BLaER1 treated with 17β-estradiol and CSF1 and Interleukin-3, amounts not matched to agents 10 nM and 100 nM (cell line): Measurements from ENCODE around the gene ADIPOR2.

ENCODE experiments used
- H3K27ac ChIP-seq, 11 experiments: shearing (Covaris generic); formaldehyde crosslinking; 2 replicates each; pipeline ENCODE4 v1.8.1; 2022
- H3K27me3 ChIP-seq, 11 experiments: shearing (Covaris generic); formaldehyde crosslinking; 2 replicates each; pipeline ENCODE4 v1.8.1; 2022
- H3K36me3 ChIP-seq, 11 experiments: shearing (Covaris generic); formaldehyde crosslinking; 2 replicates each; pipeline ENCODE4 v1.8.1; 2022
- H3K4me1 ChIP-seq, 10 experiments: shearing (Covaris generic); formaldehyde crosslinking; 2 replicates each; pipeline ENCODE4 v1.8.1; 2022
- H3K4me2 ChIP-seq, 11 experiments: shearing (Covaris generic); formaldehyde crosslinking; 2 replicates each; pipeline ENCODE4 v1.8.1; 2022
- H3K4me3 ChIP-seq, 10 experiments: shearing (Covaris generic); formaldehyde crosslinking; 2 replicates each; pipeline ENCODE4 v1.8.1; 2022
- H3K9ac ChIP-seq, 11 experiments: shearing (Covaris generic); formaldehyde crosslinking; 2 replicates each; pipeline ENCODE4 v1.8.1; 2022
- H3K9me3 ChIP-seq, 11 experiments: shearing (Covaris generic); formaldehyde crosslinking; replicated peaks in 1 of 11; 2 replicates each; pipeline ENCODE4 v1.8.1; 2022
- H4K20me1 ChIP-seq, 11 experiments: shearing (Covaris generic); formaldehyde crosslinking; 2 replicates each; pipeline ENCODE4 v1.8.1; 2022
- Cebpa-rat ChIP-seq, 11 experiments: shearing (Covaris generic); IDR thresholded peaks; 2 replicates each; pipeline ENCODE4 v1.8.1; 2022

Gene ADIPOR2

DNA sequence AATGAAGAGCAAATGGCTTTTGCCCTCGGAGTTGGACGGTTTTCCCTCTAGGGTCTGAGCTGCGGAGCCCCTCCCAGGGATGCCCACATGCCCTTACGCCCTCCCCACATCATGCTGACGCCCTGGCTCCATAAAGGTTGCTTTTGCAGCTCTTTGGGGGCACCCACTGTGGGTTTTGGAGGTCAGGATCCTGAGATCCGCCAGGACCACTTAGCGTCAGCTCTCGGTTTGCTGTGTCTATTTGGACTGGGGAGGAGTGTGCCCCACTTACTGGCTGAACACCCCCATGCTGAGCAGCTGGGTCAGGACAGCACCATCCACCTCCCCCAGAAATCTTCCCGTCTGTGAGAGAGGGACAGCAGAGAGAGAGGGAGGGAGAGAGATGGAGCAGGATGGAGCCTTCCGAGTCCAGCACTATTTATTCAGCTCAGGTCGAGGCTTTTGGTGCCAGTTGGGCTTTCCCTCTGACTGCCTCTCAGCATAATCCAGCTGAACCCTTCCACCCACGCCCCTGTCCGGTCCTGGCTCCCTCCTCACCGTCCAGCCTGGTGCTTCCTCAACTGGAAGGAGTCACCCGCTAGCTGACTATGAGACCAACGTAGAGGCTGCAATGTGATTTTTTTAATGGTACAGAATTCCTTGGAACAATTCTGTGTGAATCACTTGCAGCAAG lies 110.6 kb downstream of the ADIPOR2 start:
- H3K4me3 ChIP-seq = peak overlapping the region; percentile 28 to 60 (median 52); a peak in 19 of 20 replicates
- no peaks in the 10 kb centered on the region for H3K27me3 ChIP-seq
- H3K36me3 ChIP-seq = peaks cover 0 to 64% (median 27%) of the 10 kb centered on the region in 11 experiments; a peak in 16 of 22 replicates
- no peaks in the 10 kb centered on the region; a peak in 2 of 22 replicates for H4K20me1 ChIP-seq
- peak overlapping the region; percentile 27 to 100 (median 97); a peak in 21 of 22 replicates for H3K27ac ChIP-seq
- no peaks in the 10 kb centered on the region for H3K9me3 ChIP-seq
- H3K4me1 ChIP-seq = peaks cover 88 to 100% (median 100%) of the 10 kb centered on the region in 10 experiments
- peak overlapping the region; percentile 95 to 99 (median 97) for H3K4me2 ChIP-seq
- TF ChIP-seq Cebpa-rat (IDR thresholded peaks at IDR 0.05) = no peak
- H3K9ac ChIP-seq = peak overlapping the region; percentile 51 to 94 (median 81); a peak in 21 of 22 replicates

DNA sequence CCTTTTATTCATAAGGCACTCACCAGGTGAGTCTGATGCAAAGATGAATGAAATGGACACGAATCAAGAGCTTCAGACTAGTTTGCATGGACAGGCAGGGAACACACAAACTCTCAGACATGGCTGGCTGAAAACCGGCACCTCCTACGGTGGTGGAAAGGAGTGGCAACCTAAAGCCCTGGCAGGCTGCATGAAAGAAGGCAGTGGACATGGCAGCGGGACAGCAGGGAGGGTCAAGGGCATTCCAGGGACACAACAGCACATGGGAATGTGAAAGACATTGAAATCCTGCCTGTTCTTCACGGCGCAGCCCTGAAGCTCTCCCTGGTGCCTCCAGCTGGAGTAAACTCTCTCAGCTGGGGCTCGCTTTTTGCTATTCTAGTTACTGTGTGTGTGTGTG lies 112.9 kb downstream of the ADIPOR2 start:
- H3K27ac ChIP-seq = peak overlapping the region in 9 of 11 experiments; percentile 93 to 100 (median 97); a peak in 16 of 22 replicates
- no peaks in the 10 kb centered on the region for H3K9me3 ChIP-seq
- H3K9ac ChIP-seq = 0 out of 22 replicates have a peak overlapping the region, but pooled peaks of 1 of the 11 experiments have one; percentile 37
- H3K36me3 ChIP-seq = peaks cover 0 to 62% (median 20%) of the 10 kb centered on the region in 11 experiments; a peak in 16 of 22 replicates
- no peaks in the 10 kb centered on the region for H3K27me3 ChIP-seq
- peaks cover 96 to 100% (median 100%) of the 10 kb centered on the region in 10 experiments for H3K4me1 ChIP-seq
- TF ChIP-seq Cebpa-rat (IDR thresholded peaks at IDR 0.05) = no peak
- peak overlapping the region; percentile 19 to 99 (median 97); a peak in 21 of 22 replicates for H3K4me2 ChIP-seq
- no peaks in the 10 kb centered on the region; a peak in 2 of 22 replicates for H4K20me1 ChIP-seq
- H3K4me3 ChIP-seq = no peak overlapping the region

DNA sequence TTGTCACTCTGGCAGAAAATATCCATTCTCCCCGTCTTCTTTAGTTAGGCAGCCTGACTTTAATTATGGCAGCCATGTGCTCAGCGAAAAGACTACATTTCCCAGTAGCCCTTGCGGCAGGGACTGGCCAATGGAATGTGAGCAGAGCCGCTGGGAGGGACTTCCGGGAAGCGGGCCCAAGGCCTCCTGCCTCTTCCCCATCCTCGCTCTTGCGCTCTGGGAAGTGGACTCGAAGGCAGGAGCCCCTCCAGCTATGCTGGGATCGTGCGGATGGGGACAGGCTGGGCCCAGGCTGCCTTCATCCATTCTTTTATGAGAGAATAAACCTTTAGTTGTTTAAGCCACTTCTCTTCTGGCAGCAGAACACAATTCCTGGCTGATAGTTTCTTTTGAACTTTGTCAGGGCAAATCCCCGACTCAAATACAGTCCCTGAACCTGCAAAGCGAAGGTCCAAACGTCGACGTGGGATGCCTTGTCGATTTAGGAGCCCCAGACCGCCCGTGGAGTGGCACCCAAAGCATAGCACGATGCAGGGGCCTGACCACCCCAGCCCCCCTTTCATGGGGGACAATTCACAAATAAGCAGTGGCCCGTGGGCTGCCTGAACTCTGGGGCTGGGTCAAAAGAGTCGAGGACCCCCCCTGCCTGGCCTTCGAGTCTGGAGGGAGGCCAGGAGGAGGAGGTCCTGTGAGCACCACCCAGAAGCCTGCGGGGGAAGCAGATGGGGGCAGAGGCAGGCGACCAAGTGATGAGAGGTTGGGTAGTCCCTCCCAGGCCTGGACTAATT lies 113.9 kb downstream of the ADIPOR2 start:
- peak overlapping the region; percentile 64 to 100 (median 97) for H3K27ac ChIP-seq
- H3K9ac ChIP-seq = peak overlapping the region; percentile 29 to 97 (median 92); a peak in 18 of 22 replicates
- H3K4me3 ChIP-seq = no peak overlapping the region; a peak in 2 of 20 replicates
- peak overlapping the region; percentile 87 to 99 (median 97) for H3K4me2 ChIP-seq
- peaks cover 98 to 100% (median 100%) of the 10 kb centered on the region in 10 experiments for H3K4me1 ChIP-seq
- H3K9me3 ChIP-seq = no peaks in the 10 kb centered on the region
- peaks cover 0 to 52% (median 10%) of the 10 kb centered on the region in 11 experiments; a peak in 12 of 22 replicates for H3K36me3 ChIP-seq
- H4K20me1 ChIP-seq = no peaks in the 10 kb centered on the region; a peak in 2 of 22 replicates
- TF ChIP-seq Cebpa-rat (IDR thresholded peaks at IDR 0.05) = no peak
- H3K27me3 ChIP-seq = no peaks in the 10 kb centered on the region

GRCh38 chr12:1805441-1806081 lies 114.7 kb downstream of the ADIPOR2 start:
- peak overlapping the region; percentile 64 to 100 (median 97) for H3K27ac ChIP-seq
- H3K4me2 ChIP-seq = peak overlapping the region; percentile 77 to 99 (median 97)
- no peaks in the 10 kb centered on the region for H4K20me1 ChIP-seq
- H3K27me3 ChIP-seq = no peaks in the 10 kb centered on the region
- H3K4me3 ChIP-seq = peak overlapping the region in 2 of 10 experiments; percentile 72 to 79; a peak in 3 of 20 replicates
- H3K4me1 ChIP-seq = peaks cover 98 to 100% (median 100%) of the 10 kb centered on the region in 10 experiments
- H3K9ac ChIP-seq = peak overlapping the region; percentile 46 to 97 (median 92); a peak in 20 of 22 replicates
- H3K36me3 ChIP-seq = peaks cover 0 to 46% (median 9%) of the 10 kb centered on the region in 11 experiments; a peak in 10 of 22 replicates
- H3K9me3 ChIP-seq = no peaks in the 10 kb centered on the region
- no peak for TF ChIP-seq Cebpa-rat (IDR thresholded peaks at IDR 0.05)

DNA sequence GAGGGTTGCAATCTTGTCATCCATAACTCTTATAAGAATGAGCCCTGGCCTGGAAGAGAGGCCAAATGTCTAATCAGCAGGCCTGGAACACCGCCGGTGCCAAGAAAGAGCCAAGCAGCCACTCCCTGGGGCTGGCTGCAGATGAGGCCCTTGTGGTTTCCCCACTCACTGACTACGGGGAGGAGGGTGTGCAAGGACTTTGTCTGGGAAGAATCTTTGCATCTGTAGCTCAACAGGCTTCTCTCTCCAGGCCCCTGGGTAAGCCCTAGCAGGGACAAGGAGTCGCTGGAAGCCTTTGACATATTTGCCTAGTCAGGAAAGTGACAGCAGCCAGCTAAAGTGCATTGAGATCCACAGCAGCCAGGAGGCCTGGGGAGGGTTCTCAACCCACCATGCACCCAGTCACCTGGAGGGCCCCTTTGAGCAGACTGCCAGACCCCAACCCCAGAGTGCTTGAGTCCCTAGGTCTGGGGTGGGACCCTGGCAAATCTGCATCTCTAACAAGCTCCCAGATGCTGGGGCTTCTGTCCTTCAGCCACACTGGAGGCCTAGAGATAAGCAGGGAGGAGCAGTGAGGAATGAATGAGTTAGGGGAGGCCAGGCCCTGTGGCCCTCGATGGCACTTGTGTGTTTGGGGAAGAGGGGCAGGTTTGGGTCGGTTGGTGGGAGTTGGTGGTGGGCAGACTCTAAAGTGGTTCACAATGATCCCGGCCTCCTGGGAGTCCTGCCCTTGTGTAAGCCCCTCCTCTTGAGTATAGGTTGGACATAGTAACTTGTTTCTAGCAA lies 115.6 kb downstream of the ADIPOR2 start:
- Histone ChIP-seq H3K9me3 (no peaks in the 10 kb centered on the region), H3K4me1 (peaks cover 98 to 100% (median 100%) of the 10 kb centered on the region in 10 experiments), H3K27me3 (no peaks in the 10 kb centered on the region), H4K20me1 (no peaks in the 10 kb centered on the region), H3K4me3 (peak overlapping the region in 6 of 10 experiments; percentile 3 to 79 (median 71); a peak in 9 of 20 replicates), H3K9ac (peak overlapping the region; percentile 46 to 97 (median 92); a peak in 20 of 22 replicates), H3K27ac (peak overlapping the region; percentile 64 to 100 (median 97); a peak in 21 of 22 replicates), H3K4me2 (peak overlapping the region; percentile 77 to 99 (median 97)), H3K36me3 (peaks cover 0 to 46% (median 9%) of the 10 kb centered on the region in 11 experiments; a peak in 10 of 22 replicates)
- TF ChIP-seq Cebpa-rat (IDR thresholded peaks at IDR 0.05) = no peak

DNA sequence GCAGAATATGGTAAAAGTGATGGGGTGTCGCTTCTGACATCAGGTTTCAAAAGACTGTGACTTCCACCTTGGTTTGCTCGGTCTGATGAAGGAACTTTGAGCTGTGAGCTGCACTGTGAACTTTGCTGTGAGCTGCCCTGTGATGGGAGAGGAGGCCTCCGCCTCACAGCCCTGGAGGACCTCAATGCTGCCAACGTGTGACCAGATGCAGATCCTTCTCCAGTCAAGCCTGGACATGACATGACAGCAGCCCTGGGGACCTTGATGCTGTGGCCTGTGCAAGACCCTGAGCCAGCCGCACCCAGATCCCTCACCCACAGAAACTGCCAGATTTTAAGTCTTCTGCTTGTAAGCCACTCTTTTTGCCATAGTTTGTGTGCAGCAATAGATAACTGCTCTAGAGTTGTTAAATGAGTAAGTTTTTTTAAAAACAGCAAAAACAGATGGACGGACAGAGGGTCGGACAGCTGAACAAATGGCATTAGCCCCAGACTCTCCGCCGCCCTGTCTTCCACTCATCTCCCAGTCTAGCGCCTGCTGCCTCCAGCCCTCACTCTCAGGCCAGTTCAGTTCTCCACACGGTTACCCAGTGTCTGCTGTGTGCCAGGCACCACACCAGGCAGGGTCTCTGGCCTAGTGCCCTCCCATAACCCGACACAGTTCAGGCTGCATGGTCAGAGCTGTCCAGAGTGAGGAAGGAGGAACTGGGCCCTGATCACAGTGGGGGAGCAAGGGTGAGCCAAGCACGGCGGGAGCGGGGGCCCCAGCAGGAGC lies 116.4 kb downstream of the ADIPOR2 start:
- Histone ChIP-seq H3K4me1 (peaks cover 98 to 100% (median 100%) of the 10 kb centered on the region in 10 experiments), H3K36me3 (peaks cover 0 to 43% (median 9%) of the 10 kb centered on the region in 11 experiments; a peak in 10 of 22 replicates), H3K27ac (peak overlapping the region; percentile 64 to 100 (median 97); a peak in 21 of 22 replicates), H3K4me3 (peak overlapping the region in 8 of 10 experiments; percentile 61 to 79 (median 69); a peak in 14 of 20 replicates), H3K4me2 (peak overlapping the region; percentile 77 to 99 (median 97)), H3K9me3 (no peaks in the 10 kb centered on the region), H3K27me3 (no peaks in the 10 kb centered on the region), H4K20me1 (no peaks in the 10 kb centered on the region), H3K9ac (peak overlapping the region; percentile 58 to 97 (median 92); a peak in 19 of 22 replicates)
- TF ChIP-seq Cebpa-rat (IDR thresholded peaks at IDR 0.05) = no peak
